Measurements from ENCODE around the gene MED22. TPM values are rescaled to one million over a fixed set of nuclear protein-coding genes. Genes with fewer than 3 reads are reported as not detected.

The MED22 gene
- polyA plus RNA-seq, 1 donor (not counting 4 experiments of a cell fraction or from before 2014, with no cell fraction given), result 15.9 TPM

- no peak for DNase-seq (ENCODE audit: low read depth, low spot score)
- no peaks in the 10 kb centered on the region for H3K79me2 ChIP-seq (ENCODE audit: control insufficient read depth, insufficient read depth, low read length)
- no peak overlapping the region for H3K4me3 ChIP-seq (ENCODE audit: control insufficient read depth in 2 of 3, extremely low read depth in 1 of 3, insufficient read depth in 2 of 3, low read depth in 1 of 3, low read length in 3 of 3)
Observed at GRCh38 chr9:133304477-133305377, 43.2 kb downstream of the MED22 start.

GRCh38 chr9:133304158-133304470 lies 43.8 kb downstream of the MED22 start:
- Histone ChIP-seq H3K36me3 (ENCODE audit: control insufficient read depth in 2 of 2, extremely low read depth in 1 of 2, insufficient read depth in 2 of 2, low read length in 2 of 2) (no peaks in the 10 kb centered on the region), H3K9me1 (ENCODE audit: control insufficient read depth, extremely low read depth, insufficient read depth, low read length) (no peaks in the 10 kb centered on the region), H2AFZ (ENCODE audit: control insufficient read depth, low read length) (no peak overlapping the region), H3K27ac (ENCODE audit: control insufficient read depth, insufficient read depth, low read length) (no peak overlapping the region), H3K79me2 (ENCODE audit: control insufficient read depth, insufficient read depth, low read length) (no peaks in the 10 kb centered on the region), H3K9ac (ENCODE audit: control insufficient read depth, extremely low read depth, insufficient read depth, low read length) (no peak overlapping the region), H3K4me3 (ENCODE audit: control insufficient read depth in 2 of 3, extremely low read depth in 1 of 3, insufficient read depth in 2 of 3, low read depth in 1 of 3, low read length in 3 of 3) (no peak overlapping the region), H3K27me3 (ENCODE audit: control insufficient read depth, extremely low read depth, insufficient read depth, low read length) (peaks cover 8% of the 10 kb centered on the region), H3K4me2 (ENCODE audit: control insufficient read depth, extremely low read depth, insufficient read depth, low read depth, low read length) (no peak overlapping the region), H4K20me1 (ENCODE audit: control insufficient read depth, extremely low read depth, insufficient read depth, low read length) (no peaks in the 10 kb centered on the region), H3K4me1 (ENCODE audit: control insufficient read depth, extremely low read depth, insufficient read depth, low read length) (no peaks in the 10 kb centered on the region), H3K9me3 (ENCODE audit: control insufficient read depth, low read depth, low read length) (no peaks in the 10 kb centered on the region)
- no peak for TF ChIP-seq EZH2 (IDR thresholded peaks at IDR 0.05; ENCODE audit: low read length)
- DNase-seq (ENCODE audit: low read depth, low spot score) (no peak), FAIRE-seq (no peak)
- dilution Hi-C loops (cut with MboI; ENCODE audit: extremely low pct_ligation_motif_present, low sequenced_read_pairs), result no loop called here

More at GRCh38 chr9:133304477-133305377, 43.2 kb downstream of the MED22 start:
- dilution Hi-C loops (cut with MboI; ENCODE audit: extremely low pct_ligation_motif_present, low sequenced_read_pairs), result no loop called here
- H4K20me1 ChIP-seq (ENCODE audit: control insufficient read depth, extremely low read depth, insufficient read depth, low read length), result no peaks in the 10 kb centered on the region
- no peak overlapping the region for H3K4me2 ChIP-seq (ENCODE audit: control insufficient read depth, extremely low read depth, insufficient read depth, low read depth, low read length)
- no peaks in the 10 kb centered on the region for H3K9me3 ChIP-seq (ENCODE audit: control insufficient read depth, low read depth, low read length)
- no peaks in the 10 kb centered on the region for H3K4me1 ChIP-seq (ENCODE audit: control insufficient read depth, extremely low read depth, insufficient read depth, low read length)
- H3K36me3 ChIP-seq (ENCODE audit: control insufficient read depth in 2 of 2, extremely low read depth in 1 of 2, insufficient read depth in 2 of 2, low read length in 2 of 2), result no peaks in the 10 kb centered on the region
- no peak overlapping the region for H3K9ac ChIP-seq (ENCODE audit: control insufficient read depth, extremely low read depth, insufficient read depth, low read length)
- H3K27me3 ChIP-seq (ENCODE audit: control insufficient read depth, extremely low read depth, insufficient read depth, low read length), result peaks cover 4% of the 10 kb centered on the region
- TF ChIP-seq CTCF (optimal IDR thresholded peaks at IDR 0.05 in 1 of 3, IDR thresholded peaks at IDR 0.05 in 1 of 3, conservative IDR thresholded peaks at IDR 0.05 in 1 of 3; ENCODE audit: extremely low read depth in 1 of 3, insufficient read depth in 2 of 3, low read length in 3 of 3) (no peak), EZH2 (IDR thresholded peaks at IDR 0.05; ENCODE audit: low read length) (no peak)
- FAIRE-seq, result no peak
- no peaks in the 10 kb centered on the region for H3K9me1 ChIP-seq (ENCODE audit: control insufficient read depth, extremely low read depth, insufficient read depth, low read length)
- H2AFZ ChIP-seq (ENCODE audit: control insufficient read depth, low read length), result no peak overlapping the region
- H3K27ac ChIP-seq (ENCODE audit: control insufficient read depth, insufficient read depth, low read length), result no peak overlapping the region
